ENCODE results near the gene PLTP. TPM values are rescaled to one million over a fixed set of nuclear protein-coding genes. Genes with fewer than 3 reads are reported as not detected.
"Not testable (repeated sequence)": the region's sequence is repeated elsewhere in the genome, so short reads cannot be mapped to it uniquely, and the experiment has no call there.

PLTP gene
- total RNA-seq, 4 donors from 2014 or later: 45.6 to 456 (median 177) TPM

- 80% methylated on average over 2 of the region's 13 CpGs; no CpG with 5 or more reads in 1 of the 2 donors for WGBS, 2 donors (ENCODE audit: low coverage in 1 of 2)
- ATAC-seq: peak; percentile 46
- H3K36me3 ChIP-seq: peaks cover 0 to 34% of the 10 kb centered on the region in 2 donors
- H3K4me1 ChIP-seq: peaks cover 0 to 27% (median 6%) of the 10 kb centered on the region in 3 donors
- no peaks in the 10 kb centered on the region for H3K9me3 ChIP-seq
- no peak overlapping the region for H3K4me3 ChIP-seq
- TF ChIP-seq CTCF (IDR thresholded peaks at IDR 0.05) (no peak), EP300 (IDR thresholded peaks at IDR 0.05) (no peak), POLR2AphosphoS5 (IDR thresholded peaks at IDR 0.05) (no peak), POLR2A (IDR thresholded peaks at IDR 0.05) (no peak)
- H3K27ac ChIP-seq: peak overlapping the region in 2 of 4 donors; percentile 23 to 57
- H3K27me3 ChIP-seq: no peaks in the 10 kb centered on the region
These were observed 33.7 kb downstream of the PLTP start for GRCh38 chr20:45878076-45878761.

- no peak for ATAC-seq
- no peak overlapping the region for H3K4me3 ChIP-seq
- no peaks in the 10 kb centered on the region for H3K9me3 ChIP-seq
- H3K27ac ChIP-seq: no peak overlapping the region
- H3K27me3 ChIP-seq: no peaks in the 10 kb centered on the region
- 66 to 77% methylated on average over 3 to 4 of the region's 4 CpGs for WGBS, 2 donors (ENCODE audit: low coverage in 1 of 2)
- H3K4me1 ChIP-seq: no peaks in the 10 kb centered on the region
- TF ChIP-seq CTCF (IDR thresholded peaks at IDR 0.05): no peak
- TF ChIP-seq EP300 (IDR thresholded peaks at IDR 0.05): no peak
- no peak for TF ChIP-seq POLR2AphosphoS5 (IDR thresholded peaks at IDR 0.05)
- TF ChIP-seq POLR2A (IDR thresholded peaks at IDR 0.05): no peak
- H3K36me3 ChIP-seq: peaks cover 0 to 31% of the 10 kb centered on the region in 2 donors
These were observed 37.4 kb downstream of the PLTP start for GRCh38 chr20:45874576-45874975.

GRCh38 chr20:45874104-45874481, 37.9 kb downstream of the PLTP start:
- not testable (repeated sequence) for H3K27ac ChIP-seq, H3K4me1 ChIP-seq, H3K27me3 ChIP-seq, ATAC-seq, H3K9me3 ChIP-seq, H3K4me3 ChIP-seq
- 100% methylated on average over 1 of the region's 10 CpGs; no CpG with 5 or more reads in 1 of the 2 donors for WGBS, 2 donors (ENCODE audit: low coverage in 1 of 2)
- peaks cover 0 to 31% of the 10 kb centered on the region in 2 donors for H3K36me3 ChIP-seq

GRCh38 chr20:45873409-45874103, 38.4 kb downstream of the PLTP start:
- H3K4me3 ChIP-seq: no peak overlapping the region
- H3K36me3 ChIP-seq: peaks cover 0 to 30% of the 10 kb centered on the region in 2 donors
- no peaks in the 10 kb centered on the region for H3K4me1 ChIP-seq
- TF ChIP-seq POLR2AphosphoS5 (IDR thresholded peaks at IDR 0.05) (no peak), CTCF (IDR thresholded peaks at IDR 0.05) (no peak), POLR2A (IDR thresholded peaks at IDR 0.05) (no peak), EP300 (IDR thresholded peaks at IDR 0.05) (no peak)
- no peaks in the 10 kb centered on the region for H3K9me3 ChIP-seq
- no peak overlapping the region for H3K27ac ChIP-seq
- no peak for ATAC-seq
- H3K27me3 ChIP-seq: no peaks in the 10 kb centered on the region
- 63 to 91% methylated on average over 1 of the region's 1 CpG for WGBS, 2 donors (ENCODE audit: low coverage in 1 of 2)

- H3K4me1 ChIP-seq: peaks cover 0 to 7% (median 0%) of the 10 kb centered on the region in 3 donors
- TF ChIP-seq EP300 (IDR thresholded peaks at IDR 0.05): no peak
- no peak for TF ChIP-seq POLR2A (IDR thresholded peaks at IDR 0.05)
- no peak for TF ChIP-seq POLR2AphosphoS5 (IDR thresholded peaks at IDR 0.05)
- TF ChIP-seq CTCF (IDR thresholded peaks at IDR 0.05): no peak
- H3K36me3 ChIP-seq: peaks cover 0 to 21% of the 10 kb centered on the region in 2 donors
- no peaks in the 10 kb centered on the region for H3K9me3 ChIP-seq
- ATAC-seq: no peak
- H3K27ac ChIP-seq: no peak overlapping the region
- 85 to 94% methylated on average over 3 of the region's 4 CpGs for WGBS, 2 donors (ENCODE audit: low coverage in 1 of 2)
- no peaks in the 10 kb centered on the region for H3K27me3 ChIP-seq
- H3K4me3 ChIP-seq: no peak overlapping the region
These were observed 39.3 kb downstream of the PLTP start for GRCh38 chr20:45872626-45873025.

All from gastroesophageal sphincter (tissue), 4 donors.